Osteoblast (primary cell): ENCODE results near the gene SPACA6. TPM values are rescaled to one million over a fixed set of nuclear protein-coding genes. Genes with fewer than 3 reads are reported as not detected.
A peak's percentile ranks its signal among the peaks of the same experiment; 100 is the strongest.

Source experiments
- DNase-seq: peaks from one replicate; pipeline ENCODE4 v3.0.0; 2011; ENCODE audit warnings: low spot score, mixed read lengths; ENCODE audit not compliant: insufficient read length; ENCODE audit errors: missing footprints
- H2AFZ ChIP-seq: 2 replicates; pipeline ENCODE4 v1.6.0; 2011; ENCODE audit warnings: mild to moderate bottlenecking, low read length
- H3K27ac ChIP-seq: 2 replicates; pipeline ENCODE4 v1.5.1; 2011; ENCODE audit warnings: mild to moderate bottlenecking, low read depth, low read length, moderate library complexity
- H3K27me3 ChIP-seq: 2 replicates; pipeline ENCODE4 v1.6.0; 2012; ENCODE audit warnings: mild to moderate bottlenecking, control low read depth, inconsistent platforms, low read length, moderate library complexity; ENCODE audit not compliant: insufficient read depth
- H3K36me3 ChIP-seq: 2 replicates; pipeline ENCODE4 v1.5.1; 2011; ENCODE audit warnings: mild to moderate bottlenecking, low read length, control low read depth, moderate library complexity; ENCODE audit not compliant: insufficient read depth
- H3K4me1 ChIP-seq: 2 replicates; pipeline ENCODE4 v1.5.1; 2011; ENCODE audit warnings: mild to moderate bottlenecking, low read length, control low read depth, moderate library complexity; ENCODE audit not compliant: insufficient read depth
- H3K4me2 ChIP-seq: 2 replicates; pipeline ENCODE4 v1.6.0; 2011; ENCODE audit warnings: mild to moderate bottlenecking, low read length; ENCODE audit not compliant: insufficient read depth
- H3K4me3 ChIP-seq: fragments of 200-600 bp; sonication (generic); 3 replicates; pipeline ENCODE4 v1.5.1; 2012; ENCODE audit warnings: mild to moderate bottlenecking, low read length, inconsistent platforms; ENCODE audit not compliant: insufficient read depth
- H3K79me2 ChIP-seq: 2 replicates; pipeline ENCODE4 v1.6.0; 2012; ENCODE audit warnings: mild to moderate bottlenecking, low read length, control low read depth, inconsistent platforms; ENCODE audit not compliant: insufficient read depth
- H3K9me3 ChIP-seq: 2 replicates; pipeline ENCODE4 v1.5.1; 2011; ENCODE audit warnings: low read depth, low read length, control low read depth
- H4K20me1 ChIP-seq: 2 replicates; pipeline ENCODE4 v1.6.0; 2012; ENCODE audit warnings: mild to moderate bottlenecking, low read length, control low read depth; ENCODE audit not compliant: insufficient read depth
- total RNA-seq: library from RNA; depleted of rRNA; stranded (reverse); fragments of >200 nt; gene quantifications from 2 replicates; pipeline ENCODE4 v1.2.3, GENCODE V29; 2012
- TF ChIP-seq, protein P1 (sequence below): IDR thresholded peaks from 2 replicates; pipeline ENCODE4 v1.5.1; 2011; ENCODE audit warnings: mild to moderate bottlenecking, low read depth, low read length, moderate library complexity; ENCODE audit errors: extremely low read depth

SPACA6 gene
- total RNA-seq, 1 donor = 12.7 TPM

DNA sequence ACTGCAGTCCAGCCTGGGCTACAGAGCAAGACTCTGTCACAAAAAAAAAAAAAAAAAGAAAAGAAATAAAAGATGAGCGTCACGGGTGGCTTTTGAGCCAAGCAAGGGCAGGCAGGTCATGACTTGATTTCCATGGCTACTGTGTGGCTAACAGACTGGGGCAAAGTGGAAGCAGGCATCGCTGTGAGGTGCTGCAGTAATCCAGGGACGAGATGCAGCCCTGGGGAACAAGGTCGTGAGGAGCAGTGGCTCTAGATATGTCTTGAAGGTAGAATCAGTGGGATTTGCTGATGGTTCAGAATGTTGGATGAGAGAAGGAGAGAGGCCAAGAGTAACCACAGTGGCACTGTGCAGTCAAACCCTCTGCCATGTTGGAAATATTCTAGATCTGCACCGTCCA is 16.4 kb downstream of the SPACA6 start:
- Histone ChIP-seq H3K36me3 (peaks cover 36% of the 10 kb centered on the region), H3K79me2 (peaks cover 5% of the 10 kb centered on the region), H3K9me3 (no peaks in the 10 kb centered on the region), H4K20me1 (peaks cover 3% of the 10 kb centered on the region), H3K4me2 (no peak overlapping the region), H3K27me3 (no peaks in the 10 kb centered on the region), H2AFZ (no peak overlapping the region), H3K27ac (no peak overlapping the region), H3K4me1 (peaks cover 10% of the 10 kb centered on the region), H3K4me3 (no peak overlapping the region)
- TF ChIP-seq, protein P1, sequence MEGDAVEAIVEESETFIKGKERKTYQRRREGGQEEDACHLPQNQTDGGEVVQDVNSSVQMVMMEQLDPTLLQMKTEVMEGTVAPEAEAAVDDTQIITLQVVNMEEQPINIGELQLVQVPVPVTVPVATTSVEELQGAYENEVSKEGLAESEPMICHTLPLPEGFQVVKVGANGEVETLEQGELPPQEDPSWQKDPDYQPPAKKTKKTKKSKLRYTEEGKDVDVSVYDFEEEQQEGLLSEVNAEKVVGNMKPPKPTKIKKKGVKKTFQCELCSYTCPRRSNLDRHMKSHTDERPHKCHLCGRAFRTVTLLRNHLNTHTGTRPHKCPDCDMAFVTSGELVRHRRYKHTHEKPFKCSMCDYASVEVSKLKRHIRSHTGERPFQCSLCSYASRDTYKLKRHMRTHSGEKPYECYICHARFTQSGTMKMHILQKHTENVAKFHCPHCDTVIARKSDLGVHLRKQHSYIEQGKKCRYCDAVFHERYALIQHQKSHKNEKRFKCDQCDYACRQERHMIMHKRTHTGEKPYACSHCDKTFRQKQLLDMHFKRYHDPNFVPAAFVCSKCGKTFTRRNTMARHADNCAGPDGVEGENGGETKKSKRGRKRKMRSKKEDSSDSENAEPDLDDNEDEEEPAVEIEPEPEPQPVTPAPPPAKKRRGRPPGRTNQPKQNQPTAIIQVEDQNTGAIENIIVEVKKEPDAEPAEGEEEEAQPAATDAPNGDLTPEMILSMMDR = no peak
- no peak for DNase-seq

DNA sequence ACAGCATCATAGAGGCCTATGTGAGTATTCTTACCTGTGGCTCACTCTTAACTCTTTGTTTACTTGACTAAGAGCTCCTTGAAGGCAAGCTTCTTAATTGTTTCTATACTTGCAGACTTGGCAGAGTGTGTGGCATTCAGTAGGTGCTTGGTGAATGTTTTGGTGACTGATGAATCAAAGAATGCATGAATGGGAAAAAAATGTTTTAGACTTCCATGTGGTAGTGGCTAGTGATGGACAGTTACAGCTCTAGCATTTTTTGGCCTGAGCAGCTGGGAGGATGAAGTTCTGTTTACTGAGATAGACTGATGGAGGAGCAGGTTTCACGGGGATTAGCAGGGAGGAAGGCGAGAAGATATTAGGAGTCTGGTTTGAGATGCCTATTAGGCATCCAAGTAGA is 17.0 kb downstream of the SPACA6 start:
- Histone ChIP-seq H3K36me3 (peaks cover 33% of the 10 kb centered on the region), H3K27me3 (no peaks in the 10 kb centered on the region), H4K20me1 (peaks cover 3% of the 10 kb centered on the region), H3K27ac (no peak overlapping the region), H3K4me2 (no peak overlapping the region), H3K4me1 (peaks cover 4% of the 10 kb centered on the region), H3K4me3 (no peak overlapping the region), H2AFZ (no peak overlapping the region), H3K79me2 (peaks cover 3% of the 10 kb centered on the region), H3K9me3 (no peaks in the 10 kb centered on the region)
- DNase-seq = no peak
- TF ChIP-seq, protein P1 = no peak

DNA sequence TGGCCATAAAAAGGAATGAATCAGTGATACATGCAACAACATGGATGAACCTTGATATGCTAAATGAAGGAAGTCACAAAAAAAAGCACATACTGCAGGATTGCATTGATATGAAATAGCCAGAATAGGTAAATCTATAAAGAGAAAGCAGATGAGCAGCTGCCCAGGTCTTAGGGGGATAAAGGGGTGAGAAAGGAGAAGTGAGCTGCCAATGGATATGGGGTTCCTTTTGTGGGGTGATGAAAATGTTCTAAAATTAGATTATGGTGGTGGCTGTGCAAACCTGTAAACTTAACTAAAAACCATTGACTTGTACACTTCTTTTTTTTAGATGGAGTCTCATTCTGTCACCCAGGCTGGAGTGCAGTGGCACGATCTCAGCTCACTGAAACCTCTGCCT is 18.6 kb downstream of the SPACA6 start:
- Histone ChIP-seq H3K27me3 (no peaks in the 10 kb centered on the region), H3K79me2 (no peaks in the 10 kb centered on the region), H3K36me3 (peaks cover 18% of the 10 kb centered on the region), H3K4me1 (no peaks in the 10 kb centered on the region), H4K20me1 (peaks cover 3% of the 10 kb centered on the region), H3K4me3 (no peak overlapping the region), H3K9me3 (no peaks in the 10 kb centered on the region), H2AFZ (no peak overlapping the region), H3K4me2 (no peak overlapping the region), H3K27ac (no peak overlapping the region)
- DNase-seq = no peak
- TF ChIP-seq, protein P1 = no peak

DNA sequence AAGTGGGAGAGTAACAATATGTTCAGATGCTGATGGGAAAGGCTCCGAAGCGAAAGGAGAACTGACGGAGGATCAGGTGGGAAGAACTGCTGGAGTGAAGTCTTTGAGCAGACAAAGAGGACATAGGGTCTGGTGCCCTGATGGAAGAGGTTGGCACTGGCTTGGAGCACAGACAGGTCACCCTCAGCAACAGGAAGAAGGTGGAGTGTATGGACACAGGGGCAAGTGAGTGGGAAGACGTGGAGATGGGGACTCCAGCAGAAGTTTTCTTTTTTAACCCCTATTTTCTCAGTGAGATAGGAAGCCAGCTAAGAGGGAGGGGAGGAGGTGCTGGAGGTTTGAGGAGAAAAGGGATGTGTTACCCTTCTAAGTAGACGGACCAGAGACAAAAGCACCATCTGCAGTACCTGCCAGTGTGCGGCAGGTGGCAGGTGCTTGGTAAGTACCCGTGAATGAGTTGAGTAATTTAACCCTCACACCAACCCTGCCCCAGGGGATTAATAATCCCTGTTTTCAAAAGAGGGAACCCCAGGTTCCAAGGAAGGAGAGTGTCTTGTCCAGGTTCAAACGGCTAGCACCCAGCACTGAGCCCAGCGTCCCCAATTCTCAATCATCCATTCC is 19.4 kb downstream of the SPACA6 start:
- TF ChIP-seq, protein P1 = peak; percentile 48
- Histone ChIP-seq H3K27me3 (no peaks in the 10 kb centered on the region), H4K20me1 (peaks cover 3% of the 10 kb centered on the region), H3K4me3 (no peak overlapping the region), H3K4me2 (no peak overlapping the region), H3K9me3 (no peaks in the 10 kb centered on the region), H3K4me1 (no peaks in the 10 kb centered on the region), H3K79me2 (peaks cover 1% of the 10 kb centered on the region), H3K36me3 (peaks cover 20% of the 10 kb centered on the region), H3K27ac (no peak overlapping the region), H2AFZ (no peak overlapping the region)
- DNase-seq = no peak
